BJ (cell line): ENCODE measurements around the gene FYB1. TPM values are rescaled to one million over a fixed set of nuclear protein-coding genes. Genes with fewer than 3 reads are reported as not detected.

ENCODE experiments used
- CTCF ChIA-PET: fragments of 350-600 bp; formaldehyde crosslinking; extraction: SDS; loops from one replicate; lab custom pipeline; 2021; ENCODE audit warnings: antibody characterized with exemption, inconsistent platforms; lab: Yijun Ruan, JAX
- POLR2A ChIA-PET: fragments of 300-600 bp; sonication (Branson Sonifier 250); formaldehyde crosslinking; extraction: SDS; loops from one replicate; lab custom pipeline; 2021; ENCODE audit warnings: antibody characterized with exemption; lab: Charles Lee
- DNase-seq: peaks from one replicate; pipeline ENCODE4 v3.0.0-alpha.2; 2011; ENCODE audit warnings: low read depth
- H3K27me3 ChIP-seq: 2 replicates; pipeline ENCODE4 v1.6.0; 2011; ENCODE audit warnings: low read length; ENCODE audit not compliant: control insufficient read depth, insufficient read depth
- H3K36me3 ChIP-seq: 2 replicates; pipeline ENCODE4 v1.5.1; 2011; ENCODE audit warnings: low read length; ENCODE audit not compliant: control insufficient read depth, insufficient read depth
- H3K4me3 ChIP-seq: 2 replicates; pipeline ENCODE4 v1.5.1; 2011; ENCODE audit warnings: low read depth, mild to moderate bottlenecking, control low read depth, low read length
- polyA plus RNA-seq: library from polyadenylated mRNA; depleted of rRNA; stranded (reverse); fragments of >200 nt; gene quantifications from 2 replicates; pipeline ENCODE4 v1.2.3, GENCODE V29; 2011
- TF ChIP-seq, protein P1 (sequence below): IDR thresholded peaks from 2 replicates; pipeline ENCODE4 v1.5.1; 2011; ENCODE audit warnings: low read depth, mild to moderate bottlenecking, control low read depth, inconsistent platforms, low read length, moderate library complexity; ENCODE audit not compliant: insufficient read depth

FYB1 gene
- polyA plus RNA-seq, 1 experiment: 0.09 TPM

DNA sequence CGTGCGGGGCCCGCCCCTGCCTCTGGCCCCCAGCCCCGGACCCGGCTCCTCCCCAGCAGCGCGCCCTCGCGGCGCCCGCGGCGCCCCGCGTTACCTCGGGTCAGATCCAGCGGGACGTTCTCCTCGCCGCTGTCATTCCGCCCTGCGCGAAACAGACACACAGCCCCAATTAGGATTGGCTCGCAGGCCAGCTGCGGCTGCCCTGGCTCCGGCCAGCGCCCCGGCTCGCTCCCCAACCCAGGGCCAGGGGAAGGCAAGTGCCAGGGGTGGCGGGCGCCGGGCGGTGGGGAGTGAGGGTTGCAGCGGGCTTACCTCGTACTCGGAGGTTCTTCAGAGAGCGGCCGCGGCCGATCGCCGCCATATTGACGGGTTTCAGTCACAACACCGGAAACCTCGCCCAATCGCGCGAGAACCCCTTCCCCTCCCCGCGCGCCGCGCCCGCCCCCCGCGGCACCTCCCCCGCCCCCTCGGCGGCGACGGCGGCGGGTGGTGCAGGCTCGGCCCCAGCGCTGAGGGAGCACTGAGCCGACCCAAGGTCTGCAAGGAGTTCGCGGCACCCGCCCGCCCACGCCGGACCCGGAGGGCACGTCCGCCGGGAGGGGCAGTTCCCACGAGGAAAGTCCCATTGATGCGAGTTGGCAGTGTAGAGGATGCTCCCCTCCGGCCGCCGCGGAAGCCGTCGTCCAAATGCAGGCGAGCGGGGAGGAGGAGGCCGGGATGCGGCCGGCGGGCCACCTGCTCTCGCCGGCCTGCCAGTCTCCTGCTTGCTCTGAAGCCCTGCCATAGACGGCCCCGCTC, 145.1 kb downstream of the FYB1 start, which contains the start of gene RICTOR:
TSS of gene RICTOR (minus strand) at position 383 of the 798 bp plus-strand sequence. CDS start at position 361, 22 bp downstream.
- Histone ChIP-seq H3K4me3 (peak within 1 kb of the TSS; percentile 79), H3K36me3 (no peaks in the 10 kb centered on the region), H3K27me3 (no peaks in the 10 kb centered on the region)
- TF ChIP-seq, protein P1, sequence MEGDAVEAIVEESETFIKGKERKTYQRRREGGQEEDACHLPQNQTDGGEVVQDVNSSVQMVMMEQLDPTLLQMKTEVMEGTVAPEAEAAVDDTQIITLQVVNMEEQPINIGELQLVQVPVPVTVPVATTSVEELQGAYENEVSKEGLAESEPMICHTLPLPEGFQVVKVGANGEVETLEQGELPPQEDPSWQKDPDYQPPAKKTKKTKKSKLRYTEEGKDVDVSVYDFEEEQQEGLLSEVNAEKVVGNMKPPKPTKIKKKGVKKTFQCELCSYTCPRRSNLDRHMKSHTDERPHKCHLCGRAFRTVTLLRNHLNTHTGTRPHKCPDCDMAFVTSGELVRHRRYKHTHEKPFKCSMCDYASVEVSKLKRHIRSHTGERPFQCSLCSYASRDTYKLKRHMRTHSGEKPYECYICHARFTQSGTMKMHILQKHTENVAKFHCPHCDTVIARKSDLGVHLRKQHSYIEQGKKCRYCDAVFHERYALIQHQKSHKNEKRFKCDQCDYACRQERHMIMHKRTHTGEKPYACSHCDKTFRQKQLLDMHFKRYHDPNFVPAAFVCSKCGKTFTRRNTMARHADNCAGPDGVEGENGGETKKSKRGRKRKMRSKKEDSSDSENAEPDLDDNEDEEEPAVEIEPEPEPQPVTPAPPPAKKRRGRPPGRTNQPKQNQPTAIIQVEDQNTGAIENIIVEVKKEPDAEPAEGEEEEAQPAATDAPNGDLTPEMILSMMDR: no peak
- ChIA-PET POLR2A (interaction anchor here (0.6 kb wide), 1 partner anchor 99 kb away, joined by 4 read pairs; no protein-coding TSS in a partner anchor), CTCF (no interaction called here)
- DNase-seq: no peak

- ChIA-PET CTCF (no interaction called here), POLR2A (no interaction called here)
- TF ChIP-seq, protein P1: no peak
- 0 out of 2 replicates have a peak, but pooled peaks cover under 1% of the 10 kb centered on the region for H3K36me3 ChIP-seq
- no peaks in the 10 kb centered on the region for H3K27me3 ChIP-seq
- DNase-seq: no peak
- H3K4me3 ChIP-seq: peak overlapping the region; percentile 79
Measured at GRCh38 chr5:39073767-39074016, 145.7 kb downstream of the FYB1 start.

DNA sequence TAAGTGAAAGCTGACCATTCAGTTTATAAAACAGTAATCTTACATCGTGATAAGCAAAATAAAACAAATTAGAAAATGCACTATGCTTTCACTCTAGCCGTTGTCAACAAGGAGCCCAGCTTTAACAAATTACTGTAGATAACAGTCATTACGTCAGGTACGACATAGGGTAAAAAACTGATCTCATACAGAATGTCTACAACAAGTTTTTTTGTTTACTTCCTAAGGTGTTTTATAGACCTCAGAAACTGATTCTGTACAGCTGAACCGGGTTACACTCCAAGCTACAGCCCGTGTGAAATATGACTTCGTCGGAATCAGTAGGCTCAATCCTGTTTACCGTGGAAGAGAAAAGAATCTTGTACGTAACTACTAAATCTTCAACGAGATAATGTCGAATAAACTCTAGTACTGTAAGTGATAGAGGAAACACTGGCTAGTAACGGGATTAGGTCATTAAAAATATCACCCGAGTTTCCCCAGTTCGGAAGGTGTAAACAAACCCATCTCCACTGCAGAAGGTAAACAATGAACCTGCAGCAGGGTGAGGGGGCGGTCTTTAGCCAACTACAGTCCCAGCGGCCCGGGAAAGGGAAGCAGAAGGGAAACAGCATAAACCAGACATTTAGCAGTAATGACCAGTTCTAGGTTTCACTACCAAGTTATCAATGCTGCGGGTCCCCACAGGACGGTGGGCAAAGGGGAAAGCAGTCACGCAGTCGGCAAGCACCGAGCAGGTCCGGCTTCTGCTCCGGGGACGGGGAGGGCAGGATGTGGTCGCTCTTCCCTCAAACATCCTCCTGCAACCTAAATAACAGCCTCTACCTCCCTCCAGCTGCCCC, 146.2 kb downstream of the FYB1 start:
- ChIA-PET CTCF (interaction anchor here (1.8 to 2.1 kb wide), 2 partner anchors 8 to 13 kb away, joined by 3 to 7 read pairs; no protein-coding TSS in a partner anchor), POLR2A (no interaction called here)
- no peak for DNase-seq
- TF ChIP-seq, protein P1: no peak
- Histone ChIP-seq H3K4me3 (peak overlapping the region; percentile 79), H3K27me3 (no peaks in the 10 kb centered on the region), H3K36me3 (0 out of 2 replicates have a peak, but pooled peaks cover 2% of the 10 kb centered on the region)

- Histone ChIP-seq H3K27me3 (no peaks in the 10 kb centered on the region), H3K4me3 (no peak overlapping the region), H3K36me3 (peaks cover 4% of the 10 kb centered on the region; the same call in 1 of the 2 replicates)
- DNase-seq: no peak
- CTCF ChIA-PET: no interaction called here
- TF ChIP-seq, protein P1: no peak
- POLR2A ChIA-PET: no interaction called here
Measured at GRCh38 chr5:39068099-39068498, 151.3 kb downstream of the FYB1 start.

- Histone ChIP-seq H3K27me3 (no peaks in the 10 kb centered on the region), H3K4me3 (no peak overlapping the region), H3K36me3 (peaks cover 4% of the 10 kb centered on the region; the same call in 1 of the 2 replicates)
- TF ChIP-seq, protein P1: no peak
- no peak for DNase-seq
- ChIA-PET POLR2A (no interaction called here), CTCF (interaction anchor here (1.3 kb wide), 1 partner anchor 16 kb away, joined by 4 read pairs; no protein-coding TSS in a partner anchor)
Measured at GRCh38 chr5:39064450-39064849, 154.9 kb downstream of the FYB1 start.
